Measurements from ENCODE around the gene LUZP1.

DNA sequence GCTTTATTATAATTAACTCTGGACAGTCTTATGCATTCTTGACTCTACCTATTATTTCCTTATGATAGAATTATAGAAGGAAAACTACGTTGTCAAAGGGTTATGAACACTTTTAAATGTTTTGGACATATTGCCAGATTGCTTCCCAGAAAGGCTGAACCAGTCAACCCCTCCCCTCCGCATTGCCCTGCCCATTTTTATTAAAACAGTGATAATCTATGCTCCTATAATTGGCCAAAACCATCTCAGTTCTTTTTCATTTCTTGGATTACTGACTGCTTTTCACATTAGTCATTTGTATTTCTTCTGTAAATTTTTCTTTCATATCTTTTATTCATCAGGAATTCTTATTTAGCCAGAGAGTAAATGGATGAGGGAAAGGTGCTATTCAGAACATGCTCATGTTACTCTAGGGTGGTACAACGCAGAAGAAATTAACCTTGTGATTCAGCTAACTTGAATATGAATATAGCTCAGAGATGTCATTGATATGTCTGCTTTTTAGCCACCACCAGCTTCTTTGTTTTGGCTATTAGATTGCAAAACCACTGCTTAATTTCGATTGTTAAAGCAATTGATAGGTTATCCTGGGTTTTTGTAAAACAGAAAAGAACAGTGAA is 117.3 kb downstream of the LUZP1 start:
- TF ChIP-seq, protein P1, sequence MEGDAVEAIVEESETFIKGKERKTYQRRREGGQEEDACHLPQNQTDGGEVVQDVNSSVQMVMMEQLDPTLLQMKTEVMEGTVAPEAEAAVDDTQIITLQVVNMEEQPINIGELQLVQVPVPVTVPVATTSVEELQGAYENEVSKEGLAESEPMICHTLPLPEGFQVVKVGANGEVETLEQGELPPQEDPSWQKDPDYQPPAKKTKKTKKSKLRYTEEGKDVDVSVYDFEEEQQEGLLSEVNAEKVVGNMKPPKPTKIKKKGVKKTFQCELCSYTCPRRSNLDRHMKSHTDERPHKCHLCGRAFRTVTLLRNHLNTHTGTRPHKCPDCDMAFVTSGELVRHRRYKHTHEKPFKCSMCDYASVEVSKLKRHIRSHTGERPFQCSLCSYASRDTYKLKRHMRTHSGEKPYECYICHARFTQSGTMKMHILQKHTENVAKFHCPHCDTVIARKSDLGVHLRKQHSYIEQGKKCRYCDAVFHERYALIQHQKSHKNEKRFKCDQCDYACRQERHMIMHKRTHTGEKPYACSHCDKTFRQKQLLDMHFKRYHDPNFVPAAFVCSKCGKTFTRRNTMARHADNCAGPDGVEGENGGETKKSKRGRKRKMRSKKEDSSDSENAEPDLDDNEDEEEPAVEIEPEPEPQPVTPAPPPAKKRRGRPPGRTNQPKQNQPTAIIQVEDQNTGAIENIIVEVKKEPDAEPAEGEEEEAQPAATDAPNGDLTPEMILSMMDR (IDR thresholded peaks at IDR 0.05; ENCODE audit: low read depth, low read length), result no peak
- TF ChIP-seq POLR2A (IDR thresholded peaks at IDR 0.05; ENCODE audit: extremely low read depth, insufficient read length) (no peak), MYC (IDR thresholded peaks at IDR 0.05; ENCODE audit: low read depth, low read length) (no peak)

All from NB4 (cell line).